Esophagus squamous epithelium (tissue), 5 donors: Measurements from ENCODE around the gene CCDC175. TPM values are rescaled to one million over a fixed set of nuclear protein-coding genes. Genes with fewer than 3 reads are reported as not detected.

Experiments used
- DNase-seq: peaks from one replicate; lab custom pipeline; 2025; lab: John Stamatoyannopoulos, UW
- H3K27ac ChIP-seq, 4 donors: fragments of 200-600 bp; sonication (generic); one replicate each; pipeline ENCODE4 v1.5.1; 2016 to 2019; ENCODE audit warnings: mild to moderate bottlenecking in 1 of 4
- H3K27me3 ChIP-seq, 4 donors: fragments of 200-600 bp; sonication (generic); 1 replicate in 3 of 4; 2 replicates in 1 of 4; pipeline versions ENCODE4 v1.5.1 to v1.6.0; 2017 to 2021; ENCODE audit warnings: antibody characterized with exemption in 1 of 4
- H3K36me3 ChIP-seq, 3 donors: fragments of 200-600 bp; sonication (generic); one replicate each; pipeline ENCODE4 v1.5.1; 2016 to 2019
- H3K4me1 ChIP-seq, 3 donors: fragments of 200-600 bp; sonication (generic); one replicate each; pipeline ENCODE4 v1.5.1; 2017 to 2019
- H3K4me3 ChIP-seq, 4 donors: fragments of 200-600 bp; sonication (generic); 1 replicate in 3 of 4; 2 replicates in 1 of 4; pipeline ENCODE4 v1.5.1; 2016 to 2019; ENCODE audit warnings: mild to moderate bottlenecking in 2 of 4, moderate library complexity in 1 of 4
- H3K9me3 ChIP-seq, 3 donors: fragments of 200-600 bp; sonication (generic); one replicate each; pipeline ENCODE4 v1.5.1; 2016 to 2019
- CTCF ChIP-seq, 6 experiments: fragments of 450-650 bp in 4 of 6; fragments of 200-600 bp in 2 of 6; sonication (generic) in 2 of 6; IDR thresholded peaks; one replicate each; pipeline ENCODE4 v1.5.1; 2016 to 2019; ENCODE audit warnings: antibody characterized with exemption in 6 of 6, mild to moderate bottlenecking in 4 of 6, moderate library complexity in 4 of 6
- POLR2A ChIP-seq, 4 donors: fragments of 450-650 bp; IDR thresholded peaks; one replicate each; pipeline ENCODE4 v1.6.1; 2017; ENCODE audit warnings: antibody characterized with exemption in 4 of 4, mild to moderate bottlenecking in 4 of 4, moderate library complexity in 3 of 4
- WGBS, 2 donors: methylation state at CpG; one replicate each; pipeline ENCODE4 v1.1.5; 2018; 5-methylcytosine and 5-hydroxymethylcytosine counted together
- intact Hi-C: fragments of 100-400 bp; cut with DNase I; formaldehyde crosslinking; loops from one replicate; pipeline ENCODE4 v1.15.0; 2022
- total RNA-seq, 4 donors: library from RNA; depleted of rRNA; stranded (reverse); fragments of >200 nt; gene quantifications; one replicate each; pipeline ENCODE4 v1.1.0, GENCODE V29; 2016
- donor health status: DM: yes; HTN: yes; CAD: no.

Gene CCDC175
- total RNA-seq, 4 donors from 2014 or later, result not detected

- no peak overlapping the region for H3K4me3 ChIP-seq
- no peak for DNase-seq
- H3K27me3 ChIP-seq, result peaks cover 0 to 8% (median 0%) of the 10 kb centered on the region in 4 donors
- H3K4me1 ChIP-seq, result peaks cover 0 to 7% (median 0%) of the 10 kb centered on the region in 3 donors
- 51 to 73% methylated on average over 2 of the region's 2 CpGs for WGBS, 2 donors
- no peaks in the 10 kb centered on the region for H3K9me3 ChIP-seq
- no peak overlapping the region for H3K27ac ChIP-seq
- TF ChIP-seq POLR2A (IDR thresholded peaks at IDR 0.05), result no peak
- TF ChIP-seq CTCF (IDR thresholded peaks at IDR 0.05), result no peak
- H3K36me3 ChIP-seq, result no peaks in the 10 kb centered on the region
- intact Hi-C loops, result no loop called here
These were observed 7.1 kb upstream of the CCDC175 start for GRCh38 chr14:59583755-59584154.

- H3K27ac ChIP-seq, result no peak overlapping the region
- no peak for DNase-seq
- peaks cover 0 to 7% (median 0%) of the 10 kb centered on the region in 3 donors for H3K4me1 ChIP-seq
- TF ChIP-seq CTCF (IDR thresholded peaks at IDR 0.05) (no peak), POLR2A (IDR thresholded peaks at IDR 0.05) (no peak)
- no peaks in the 10 kb centered on the region for H3K36me3 ChIP-seq
- 72 to 82% methylated on average over 21 to 23 of the region's 23 CpGs for WGBS, 2 donors
- H3K27me3 ChIP-seq, result peaks cover 0 to 8% (median 0%) of the 10 kb centered on the region in 4 donors
- no peak overlapping the region for H3K4me3 ChIP-seq
- no peaks in the 10 kb centered on the region for H3K9me3 ChIP-seq
- intact Hi-C loops, result no loop called here
These were observed 6.4 kb upstream of the CCDC175 start for GRCh38 chr14:59582845-59583509.

GRCh38 chr14:59582161-59582560, 5.5 kb upstream of the CCDC175 start:
- Histone ChIP-seq H3K4me3 (no peak overlapping the region), H3K9me3 (no peaks in the 10 kb centered on the region), H3K27ac (no peak overlapping the region), H3K4me1 (peaks cover 0 to 7% (median 0%) of the 10 kb centered on the region in 3 donors), H3K27me3 (peaks cover 0 to 17% (median 0%) of the 10 kb centered on the region in 4 donors), H3K36me3 (no peaks in the 10 kb centered on the region)
- intact Hi-C loops, result no loop called here
- TF ChIP-seq CTCF (IDR thresholded peaks at IDR 0.05), result no peak
- DNase-seq, result no peak
- 59 to 79% methylated on average over 3 of the region's 3 CpGs for WGBS, 2 donors

- 78 to 83% methylated on average over 2 of the region's 2 CpGs for WGBS, 2 donors
- Histone ChIP-seq H3K9me3 (no peaks in the 10 kb centered on the region), H3K4me1 (peaks cover 0 to 14% (median 0%) of the 10 kb centered on the region in 3 donors), H3K27ac (no peak overlapping the region), H3K36me3 (no peaks in the 10 kb centered on the region), H3K27me3 (peaks cover 0 to 29% (median 0%) of the 10 kb centered on the region in 4 donors), H3K4me3 (no peak overlapping the region)
- intact Hi-C loops, result no loop called here
- no peak for DNase-seq
- TF ChIP-seq CTCF (IDR thresholded peaks at IDR 0.05) (no peak), POLR2A (IDR thresholded peaks at IDR 0.05) (no peak)
These were observed 4.3 kb upstream of the CCDC175 start for GRCh38 chr14:59580911-59581310.

GRCh38 chr14:59570122-59570521, 6.5 kb downstream of the CCDC175 start:
- Histone ChIP-seq H3K9me3 (no peaks in the 10 kb centered on the region), H3K4me1 (no peaks in the 10 kb centered on the region), H3K27me3 (peaks cover 0 to 28% (median 0%) of the 10 kb centered on the region in 4 donors), H3K4me3 (no peak overlapping the region), H3K27ac (no peak overlapping the region), H3K36me3 (no peaks in the 10 kb centered on the region)
- TF ChIP-seq POLR2A (IDR thresholded peaks at IDR 0.05) (no peak), CTCF (IDR thresholded peaks at IDR 0.05) (no peak)
- intact Hi-C loops, result no loop called here
- DNase-seq, result no peak
